NCI-H2227 (cell line): Measurements from ENCODE around the gene ANO6.

ENCODE experiments used
- DNase-seq: peaks from one replicate; lab custom pipeline; 2025; ENCODE audit not compliant: unreplicated experiment; lab: John Stamatoyannopoulos, UW

The ANO6 gene

GRCh38 chr12:45209784-45210183, 6.1 kb upstream of the ANO6 start:
- DNase-seq: no peak

GRCh38 chr12:45212064-45212463, 3.8 kb upstream of the ANO6 start:
- no peak for DNase-seq

- no peak for DNase-seq
Measured at GRCh38 chr12:45213107-45213506, 2.8 kb upstream of the ANO6 start.

GRCh38 chr12:45214071-45214470, 1.8 kb upstream of the ANO6 start:
- DNase-seq: no peak

GRCh38 chr12:45214749-45215418, 1.0 kb upstream of the ANO6 start:
- no peak for DNase-seq

GRCh38 chr12:45216230-45216982, 511 bp downstream of the ANO6 start:
- DNase-seq: peak; percentile 53

GRCh38 chr12:45216983-45217485, 1.1 kb downstream of the ANO6 start:
- DNase-seq: no peak

- DNase-seq: no peak
Measured at GRCh38 chr12:45217846-45218245, 2.0 kb downstream of the ANO6 start.

GRCh38 chr12:45219621-45220020, 3.7 kb downstream of the ANO6 start:
- DNase-seq: no peak

- DNase-seq: no peak
Measured at GRCh38 chr12:45220363-45220931, 4.6 kb downstream of the ANO6 start.

GRCh38 chr12:45220969-45221368, 5.1 kb downstream of the ANO6 start:
- no peak for DNase-seq

GRCh38 chr12:45223868-45224267, 8.0 kb downstream of the ANO6 start:
- no peak for DNase-seq

GRCh38 chr12:45224311-45224710, 8.4 kb downstream of the ANO6 start:
- no peak for DNase-seq

- DNase-seq: no peak
Measured at GRCh38 chr12:45226021-45226420, 10.1 kb downstream of the ANO6 start.

- peak; percentile 2 for DNase-seq
Measured at GRCh38 chr12:45227316-45228067, 11.6 kb downstream of the ANO6 start.

- peak; percentile 22 for DNase-seq
Measured at GRCh38 chr12:45231515-45232145, 15.7 kb downstream of the ANO6 start.

- DNase-seq: peak; percentile 13
Measured at GRCh38 chr12:45232146-45232755, 16.4 kb downstream of the ANO6 start.

GRCh38 chr12:45232756-45233372, 17.0 kb downstream of the ANO6 start:
- DNase-seq: peak; percentile 16

GRCh38 chr12:45234139-45234865, 18.4 kb downstream of the ANO6 start:
- no peak for DNase-seq
